Measurements from ENCODE around the gene SSC4D. TPM values are rescaled to one million over a fixed set of nuclear protein-coding genes. Genes with fewer than 3 reads are reported as not detected.

The SSC4D gene
- total and polyA plus RNA-seq, 9 of the 15 experiments (the other 6 are each of a cell fraction or from before 2014, with no cell fraction given) = 0.06 to 1.1 (median 0.85) TPM; not detected in 1

- TF ChIP-seq CHD4 (IDR thresholded peaks at IDR 0.05; ENCODE audit: insufficient read depth, insufficient replicate concordance, low read depth, low read length, poor library complexity, severe bottlenecking) (no peak), PRDM10 (IDR thresholded peaks at IDR 0.05; ENCODE audit: partially characterized antibody) (no peak), MAFK (IDR thresholded peaks at IDR 0.05; ENCODE audit: low read length) (no peak), CEBPB (tag; IDR thresholded peaks at IDR 0.05) (no peak), ZNF175 (CRISPR knock-in tag; IDR thresholded peaks at IDR 0.05; ENCODE audit: low read depth) (peak; percentile 75; the same call in 1 of the 2 replicates), ZBTB7A (IDR thresholded peaks at IDR 0.05; ENCODE audit: borderline replicate concordance, control insufficient read depth, low read depth, low read length) (peak; percentile 31; the same call in 1 of the 2 replicates), USF1 (CRISPR knock-in tag; IDR thresholded peaks at IDR 0.05) (peak; percentile 56), NKRF (IDR thresholded peaks at IDR 0.05; ENCODE audit: borderline replicate concordance) (no peak), ZNF436 (CRISPR knock-in tag; IDR thresholded peaks at IDR 0.05) (no peak), TFAP4 (CRISPR knock-in tag; IDR thresholded peaks at IDR 0.05; ENCODE audit: borderline replicate concordance) (peak; percentile 95), USF2 (CRISPR knock-in tag; IDR thresholded peaks at IDR 0.05) (no peak), KDM4B (IDR thresholded peaks at IDR 0.05; ENCODE audit: borderline replicate concordance in 2 of 2, low read depth in 1 of 2) (no peak), L3MBTL2 (IDR thresholded peaks at IDR 0.05) (peak; percentile 41; the same call in 1 of the 2 replicates), ETV5 (CRISPR knock-in tag; IDR thresholded peaks at IDR 0.05; ENCODE audit: low read depth) (no peak), SMARCE1 (IDR thresholded peaks at IDR 0.05) (peak; percentile 52; the same call in 1 of the 2 replicates), SMAD2 (IDR thresholded peaks at IDR 0.05; ENCODE audit: low read depth, low read length) (no peak)
These were observed 19.6 kb upstream of the SSC4D start (continued) for GRCh38 chr7:76428868-76429805.

All from K562 (cell line).